Testis (tissue), 2 donors: Measurements from ENCODE around the gene IQCN.

Source experiments
- POLR2A ChIP-seq: fragments of 450-650 bp; IDR thresholded peaks from one replicate; pipeline ENCODE4 v1.6.1; 2017; ENCODE audit warnings: antibody characterized with exemption, mild to moderate bottlenecking, moderate library complexity
- TF ChIP-seq, protein P1 (sequence below), 3 experiments: fragments of 450-650 bp in 2 of 3; fragments of 200-600 bp in 1 of 3; sonication (generic) in 1 of 3; IDR thresholded peaks; one replicate each; pipeline ENCODE4 v1.5.1; 2016 to 2019; ENCODE audit warnings: antibody characterized with exemption in 3 of 3, mild to moderate bottlenecking in 2 of 3, moderate library complexity in 1 of 3

DNA sequence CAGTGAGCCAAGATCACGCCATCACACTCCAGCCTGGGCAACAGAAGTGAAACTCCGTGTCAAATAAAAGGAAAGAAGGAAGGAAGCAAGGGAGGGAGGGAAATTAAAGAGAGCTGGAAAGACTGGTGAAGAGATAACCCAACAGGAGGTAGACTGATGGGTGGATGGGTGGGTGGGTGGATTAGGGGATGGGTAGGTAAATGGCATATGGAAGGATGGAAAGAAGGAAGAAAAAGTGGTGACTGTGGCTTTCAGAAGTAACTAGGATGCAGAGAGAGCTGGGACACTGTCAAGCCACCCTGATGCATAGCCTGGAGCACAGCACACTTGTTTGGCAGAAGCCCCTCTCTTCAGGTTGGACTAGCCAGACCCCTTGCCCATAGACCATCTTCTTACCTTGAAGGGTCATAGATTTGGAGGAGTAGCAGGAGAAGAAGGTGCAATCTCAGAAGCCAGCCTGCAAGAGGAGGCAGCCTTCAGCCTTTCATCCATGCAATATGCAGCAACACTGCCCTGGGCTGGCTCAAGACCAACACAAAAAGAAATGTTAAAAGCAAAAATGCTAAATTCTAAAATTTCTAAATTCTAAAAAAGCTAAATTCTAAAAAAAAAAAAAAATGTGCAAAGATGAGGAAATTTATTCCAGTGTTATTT, 5.1 kb downstream of the IQCN start:
- TF ChIP-seq, protein P1, sequence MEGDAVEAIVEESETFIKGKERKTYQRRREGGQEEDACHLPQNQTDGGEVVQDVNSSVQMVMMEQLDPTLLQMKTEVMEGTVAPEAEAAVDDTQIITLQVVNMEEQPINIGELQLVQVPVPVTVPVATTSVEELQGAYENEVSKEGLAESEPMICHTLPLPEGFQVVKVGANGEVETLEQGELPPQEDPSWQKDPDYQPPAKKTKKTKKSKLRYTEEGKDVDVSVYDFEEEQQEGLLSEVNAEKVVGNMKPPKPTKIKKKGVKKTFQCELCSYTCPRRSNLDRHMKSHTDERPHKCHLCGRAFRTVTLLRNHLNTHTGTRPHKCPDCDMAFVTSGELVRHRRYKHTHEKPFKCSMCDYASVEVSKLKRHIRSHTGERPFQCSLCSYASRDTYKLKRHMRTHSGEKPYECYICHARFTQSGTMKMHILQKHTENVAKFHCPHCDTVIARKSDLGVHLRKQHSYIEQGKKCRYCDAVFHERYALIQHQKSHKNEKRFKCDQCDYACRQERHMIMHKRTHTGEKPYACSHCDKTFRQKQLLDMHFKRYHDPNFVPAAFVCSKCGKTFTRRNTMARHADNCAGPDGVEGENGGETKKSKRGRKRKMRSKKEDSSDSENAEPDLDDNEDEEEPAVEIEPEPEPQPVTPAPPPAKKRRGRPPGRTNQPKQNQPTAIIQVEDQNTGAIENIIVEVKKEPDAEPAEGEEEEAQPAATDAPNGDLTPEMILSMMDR (IDR thresholded peaks at IDR 0.05) = no peak
- no peak for TF ChIP-seq POLR2A
